WI38 (cell line): ENCODE data around the gene AUNIP.
A peak's percentile ranks its signal among the peaks of the same experiment; 100 is the strongest.

ENCODE experiments used
- H3K4me3 ChIP-seq: 2 replicates; pipeline ENCODE4 v1.5.1; 2011; ENCODE audit warnings: low read depth, mild to moderate bottlenecking, control low read depth, low read length
- TF ChIP-seq, protein P1 (sequence below): IDR thresholded peaks from 2 replicates; pipeline ENCODE4 v1.5.1; 2012; ENCODE audit warnings: low read depth, mild to moderate bottlenecking, control low read depth, low read length

AUNIP gene

DNA sequence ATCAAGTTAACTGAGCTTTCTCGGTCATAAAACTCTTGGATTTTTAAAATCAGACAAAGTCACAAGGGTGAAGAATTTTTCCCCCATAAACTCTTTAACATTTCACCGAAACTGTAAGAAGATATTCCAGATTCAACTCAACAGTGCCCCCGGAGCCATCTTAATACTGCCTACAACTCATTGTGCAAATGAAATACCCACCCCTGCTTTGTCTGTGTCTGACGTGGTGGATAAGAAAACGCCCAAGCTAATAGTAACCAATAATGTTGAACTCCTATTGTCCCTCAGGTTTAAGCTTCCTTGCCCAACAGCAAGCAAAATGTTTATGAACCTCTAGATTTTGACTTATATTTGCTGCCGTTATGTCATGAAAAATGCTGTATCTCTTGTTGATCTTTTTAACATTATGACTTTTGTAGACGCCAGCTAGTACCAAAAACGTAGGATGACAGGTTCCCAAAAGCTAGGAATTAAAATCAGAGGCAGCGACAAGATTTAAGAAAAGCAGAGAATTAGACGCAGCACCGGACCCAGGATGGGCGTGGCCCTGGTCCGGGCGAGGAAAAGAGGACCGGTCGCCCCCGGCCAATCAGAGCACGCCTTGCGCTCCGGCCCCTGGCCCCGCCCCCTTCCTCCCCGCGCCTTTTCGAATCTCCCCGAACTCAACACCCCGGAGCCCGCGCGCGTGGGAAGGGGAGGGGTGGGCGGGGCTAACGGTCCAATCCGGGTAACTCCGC lies 45.9 kb upstream of the AUNIP start:
- H3K4me3 ChIP-seq: peak overlapping the region; percentile 77
- TF ChIP-seq, protein P1, sequence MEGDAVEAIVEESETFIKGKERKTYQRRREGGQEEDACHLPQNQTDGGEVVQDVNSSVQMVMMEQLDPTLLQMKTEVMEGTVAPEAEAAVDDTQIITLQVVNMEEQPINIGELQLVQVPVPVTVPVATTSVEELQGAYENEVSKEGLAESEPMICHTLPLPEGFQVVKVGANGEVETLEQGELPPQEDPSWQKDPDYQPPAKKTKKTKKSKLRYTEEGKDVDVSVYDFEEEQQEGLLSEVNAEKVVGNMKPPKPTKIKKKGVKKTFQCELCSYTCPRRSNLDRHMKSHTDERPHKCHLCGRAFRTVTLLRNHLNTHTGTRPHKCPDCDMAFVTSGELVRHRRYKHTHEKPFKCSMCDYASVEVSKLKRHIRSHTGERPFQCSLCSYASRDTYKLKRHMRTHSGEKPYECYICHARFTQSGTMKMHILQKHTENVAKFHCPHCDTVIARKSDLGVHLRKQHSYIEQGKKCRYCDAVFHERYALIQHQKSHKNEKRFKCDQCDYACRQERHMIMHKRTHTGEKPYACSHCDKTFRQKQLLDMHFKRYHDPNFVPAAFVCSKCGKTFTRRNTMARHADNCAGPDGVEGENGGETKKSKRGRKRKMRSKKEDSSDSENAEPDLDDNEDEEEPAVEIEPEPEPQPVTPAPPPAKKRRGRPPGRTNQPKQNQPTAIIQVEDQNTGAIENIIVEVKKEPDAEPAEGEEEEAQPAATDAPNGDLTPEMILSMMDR: no peak

DNA sequence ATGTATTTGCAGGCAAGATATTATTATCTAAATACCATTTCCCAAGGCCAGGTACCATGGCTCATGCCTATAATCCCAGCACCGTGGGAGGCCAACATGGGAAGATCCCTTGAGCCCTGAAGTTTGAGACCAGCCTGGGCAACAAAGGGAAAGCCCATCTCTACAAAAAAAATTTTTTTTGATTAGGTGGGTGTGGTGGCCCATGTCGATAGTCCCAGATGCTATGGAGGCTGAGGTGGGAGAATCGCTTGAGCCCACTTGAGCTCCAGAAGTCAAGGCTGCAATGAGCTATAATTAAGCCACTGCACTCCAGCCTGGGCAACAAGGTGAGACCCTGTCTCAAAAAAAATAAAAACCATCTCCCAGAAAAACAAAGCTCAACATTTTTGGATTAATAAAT lies 44.7 kb upstream of the AUNIP start:
- TF ChIP-seq, protein P1: no peak

DNA sequence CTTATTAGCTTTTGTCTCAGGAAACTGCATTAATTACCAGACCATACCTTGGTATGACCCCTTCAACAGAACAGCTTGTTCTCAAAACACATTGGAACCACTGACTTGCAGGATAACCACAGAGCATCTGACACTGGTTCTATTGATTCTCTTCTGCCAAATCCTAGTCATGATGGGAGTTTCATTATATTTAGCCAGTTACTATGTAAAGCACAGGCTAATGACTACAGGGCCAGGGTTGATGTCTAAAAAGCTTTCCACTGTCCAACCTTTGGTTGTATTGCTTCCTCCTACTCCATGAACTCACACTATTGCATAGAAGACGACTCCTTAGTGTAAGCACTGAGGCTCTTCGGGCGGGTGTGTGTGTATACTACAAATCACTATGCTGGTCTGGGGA lies 43.2 kb upstream of the AUNIP start:
- H3K4me3 ChIP-seq: no peak overlapping the region
- TF ChIP-seq, protein P1: no peak

More for the DNA sequence above, 44.7 kb upstream of the AUNIP start:
- peak overlapping the region; percentile 77 for H3K4me3 ChIP-seq

DNA sequence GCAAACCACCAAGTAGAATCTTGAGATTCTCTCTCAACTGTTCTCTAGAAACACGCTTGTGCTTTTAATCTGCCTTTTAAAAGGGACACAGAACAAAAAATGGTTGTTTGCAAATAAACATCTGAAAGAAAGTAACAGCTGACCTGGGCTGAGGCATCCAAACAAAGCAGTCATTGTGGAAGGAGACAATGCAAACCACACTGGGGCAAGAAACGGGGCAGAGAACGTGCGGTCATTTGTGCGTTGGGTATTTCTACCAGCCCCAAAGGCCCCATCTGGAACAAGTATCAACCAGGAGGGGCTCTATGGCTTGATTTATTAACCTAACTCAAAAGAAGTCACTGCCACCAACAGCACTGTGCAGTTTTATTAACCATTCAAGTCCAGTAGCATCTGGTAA lies 41.0 kb upstream of the AUNIP start:
- TF ChIP-seq, protein P1: no peak
- no peak overlapping the region for H3K4me3 ChIP-seq

DNA sequence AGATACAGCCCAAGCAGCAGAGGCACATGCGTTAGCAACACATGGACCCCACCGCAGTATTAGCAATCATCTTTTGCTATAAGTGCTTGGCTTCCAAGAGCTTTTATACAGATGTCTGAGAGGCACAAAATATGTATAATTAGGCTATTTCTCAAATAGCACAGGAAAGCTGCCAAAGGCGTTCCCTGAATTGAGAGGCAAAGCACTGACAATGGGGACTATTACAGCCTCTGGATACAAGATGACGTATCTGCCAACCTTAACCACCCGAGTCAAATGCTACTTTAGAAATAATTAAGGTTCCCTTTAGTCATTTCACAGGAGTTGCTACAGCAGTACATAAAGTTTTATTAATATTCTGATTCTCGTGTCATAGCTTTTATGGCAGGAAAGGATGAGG lies 40.5 kb upstream of the AUNIP start:
- H3K4me3 ChIP-seq: no peak overlapping the region
- TF ChIP-seq, protein P1: no peak

DNA sequence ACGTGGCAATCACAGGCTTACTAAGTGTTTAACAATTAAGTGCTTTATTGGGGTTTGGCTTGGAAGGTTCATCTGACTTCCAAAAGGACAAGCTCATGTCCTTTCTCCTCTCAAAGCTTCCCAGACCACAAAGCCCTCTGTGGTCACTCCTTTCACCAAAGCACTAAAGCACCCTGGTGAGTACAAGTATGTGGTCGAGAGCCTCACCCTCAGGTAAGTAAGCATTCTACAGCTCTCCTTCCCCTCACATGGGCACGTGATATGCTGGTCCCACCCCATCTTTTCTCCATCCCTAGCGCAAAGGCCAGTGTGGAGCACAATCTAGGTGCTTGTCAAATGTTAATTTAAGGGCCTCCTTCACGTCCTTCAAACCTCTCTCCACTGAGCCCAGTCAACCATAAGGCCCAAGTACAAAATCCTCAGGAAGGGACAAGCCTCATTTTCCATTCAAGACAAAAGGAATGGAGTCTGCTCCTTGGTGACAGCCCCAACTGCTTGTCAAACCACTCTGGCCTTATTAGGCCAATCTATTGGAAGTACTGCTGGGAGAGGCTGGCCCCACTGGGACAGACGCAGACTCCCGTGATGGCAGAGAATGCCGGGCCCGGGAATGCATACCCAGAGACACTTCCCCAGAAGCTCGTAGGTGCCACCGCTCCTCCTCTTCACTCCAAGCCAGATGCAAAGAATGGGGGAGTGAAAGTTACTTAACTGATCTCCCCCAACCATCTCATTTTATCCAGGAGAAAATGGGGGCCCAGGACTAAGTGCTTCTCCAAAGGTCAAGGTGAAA lies 39.2 kb upstream of the AUNIP start:
- TF ChIP-seq, protein P1: no peak
- H3K4me3 ChIP-seq: no peak overlapping the region

DNA sequence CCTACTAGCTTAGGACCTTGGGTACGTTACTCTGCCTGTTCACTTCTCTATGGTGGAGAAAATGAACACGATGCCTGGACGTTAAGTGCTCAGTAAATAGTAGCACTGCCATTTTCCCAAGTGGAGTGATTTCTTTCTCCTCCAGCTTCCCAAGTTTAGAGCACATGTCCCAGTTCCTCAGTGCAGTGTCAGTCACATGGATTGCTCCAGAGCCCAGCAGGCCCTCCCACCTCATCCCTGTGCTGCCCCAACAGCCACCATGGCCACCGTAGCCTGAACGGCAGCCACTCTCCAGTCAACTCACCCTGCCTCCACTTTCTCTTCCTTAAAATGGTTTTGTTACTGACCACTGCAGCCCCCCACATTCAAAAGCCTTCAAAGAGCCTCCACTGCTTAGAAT lies 38.5 kb upstream of the AUNIP start:
- H3K4me3 ChIP-seq: no peak overlapping the region
- TF ChIP-seq, protein P1: no peak
